GM23248 (cell line): ENCODE data around the gene CUL2. TPM values are rescaled to one million over a fixed set of nuclear protein-coding genes. Genes with fewer than 3 reads are reported as not detected.
A peak's percentile ranks its signal among the peaks of the same experiment; 100 is the strongest.

Source experiments
- DNase-seq: peaks from one replicate; pipeline ENCODE4 v3.0.0-alpha.2; 2015
- H2AFZ ChIP-seq: fragments of 200-600 bp; sonication (generic); 2 replicates; pipeline ENCODE4 v1.6.1; 2016; ENCODE audit warnings: antibody characterized with exemption
- H3F3A ChIP-seq: fragments of 200-600 bp; sonication (generic); 2 replicates; pipeline ENCODE4 v1.6.1; 2016; ENCODE audit warnings: mild to moderate bottlenecking, antibody characterized with exemption, mixed run types; ENCODE audit not compliant: insufficient read depth
- H3K27ac ChIP-seq: fragments of 200-600 bp; sonication (generic); 2 replicates; pipeline ENCODE4 v1.5.1; 2016; ENCODE audit warnings: mild to moderate bottlenecking
- H3K27me3 ChIP-seq: fragments of 200-600 bp; sonication (generic); replicated peaks from 2 replicates; pipeline ENCODE4 v1.6.1; 2016; ENCODE audit warnings: mild to moderate bottlenecking; ENCODE audit not compliant: insufficient read depth
- H3K36me3 ChIP-seq: fragments of 200-600 bp; sonication (generic); 2 replicates; pipeline ENCODE4 v1.6.1; 2016; ENCODE audit warnings: low read depth, mild to moderate bottlenecking
- H3K4me1 ChIP-seq: fragments of 200-600 bp; sonication (generic); 2 replicates; pipeline ENCODE4 v1.6.1; 2016; ENCODE audit warnings: mild to moderate bottlenecking; ENCODE audit not compliant: insufficient read depth
- H3K4me2 ChIP-seq: fragments of 200-600 bp; sonication (generic); one replicate; pipeline ENCODE4 v1.6.1; 2016; ENCODE audit warnings: mild to moderate bottlenecking; ENCODE audit not compliant: unreplicated experiment
- H3K4me3 ChIP-seq: fragments of 200-600 bp; sonication (generic); 2 replicates; pipeline ENCODE4 v1.5.1; 2016; ENCODE audit warnings: mild to moderate bottlenecking
- H3K79me2 ChIP-seq: fragments of 200-600 bp; sonication (generic); 2 replicates; pipeline ENCODE4 v1.6.1; 2016; ENCODE audit warnings: mild to moderate bottlenecking; ENCODE audit not compliant: insufficient read depth
- H3K9ac ChIP-seq: fragments of 200-600 bp; sonication (generic); 2 replicates; pipeline ENCODE4 v1.6.1; 2016; ENCODE audit warnings: mild to moderate bottlenecking
- H3K9me2 ChIP-seq: fragments of 200-600 bp; sonication (generic); 2 replicates; pipeline ENCODE4 v1.6.1; 2016; ENCODE audit warnings: mixed run types, mild to moderate bottlenecking, moderate library complexity; ENCODE audit not compliant: insufficient read depth
- H3K9me3 ChIP-seq: fragments of 200-600 bp; sonication (generic); one replicate; pipeline ENCODE4 v1.6.1; 2017; ENCODE audit warnings: low read depth
- H4K20me1 ChIP-seq: fragments of 200-600 bp; sonication (generic); 2 replicates; pipeline ENCODE4 v1.6.0; 2016; ENCODE audit not compliant: insufficient read depth
- EZH2 ChIP-seq: fragments of 200-600 bp; sonication (generic); IDR thresholded peaks from 2 replicates; pipeline ENCODE4 v1.6.1; 2018; ENCODE audit warnings: antibody characterized with exemption, mild to moderate bottlenecking; ENCODE audit not compliant: insufficient read depth, poor library complexity, severe bottlenecking
- EZH2phosphoT487 ChIP-seq: fragments of 200-600 bp; sonication (generic); IDR thresholded peaks from 2 replicates; pipeline ENCODE4 v1.6.1; 2018; ENCODE audit warnings: antibody characterized with exemption, moderate library complexity, mild to moderate bottlenecking, low read depth; ENCODE audit not compliant: insufficient read depth
- WGBS, 2 experiments: methylation state at CpG; one replicate each; pipeline ENCODE4 v1.1.6; 2015 to 2017; ENCODE audit warnings: low lambda C conversion rate in 2 of 2, low coverage in 1 of 2; ENCODE audit errors: missing lambda C conversion rate in 2 of 2; 5-methylcytosine and 5-hydroxymethylcytosine counted together
- in situ Hi-C: fragments of 300-500 bp; cut with MboI; formaldehyde crosslinking; loops from 2 replicates; pipeline ENCODE4 v1.15.0; 2020
- polyA plus RNA-seq: library from polyadenylated mRNA; unstranded; fragments of >200 nt; fragmentation: Nextera tagmentation; extraction: Ambion mirVana; gene quantifications from 2 replicates; pipeline ENCODE4 v1.2.1, GENCODE V29; 2016
- total RNA-seq: library from RNA; depleted of rRNA; stranded (reverse); fragments of >200 nt; shearing (Covaris generic); gene quantifications from 2 replicates; pipeline ENCODE4 v1.2.3, GENCODE V29; 2014

The CUL2 gene
- total and polyA plus RNA-seq, 2 experiments from 2014 or later, result 35.3 to 50.5 TPM

GRCh38 chr10:35004651-35005050, 85.5 kb downstream of the CUL2 start:
- no peak for TF ChIP-seq EZH2
- Histone ChIP-seq H3K36me3 (peaks cover 9% of the 10 kb centered on the region; the same call in 1 of the 2 replicates), H2AFZ (no peak overlapping the region), H3K4me2 (no peak overlapping the region), H3K4me1 (peaks cover 30% of the 10 kb centered on the region), H3K4me3 (no peak overlapping the region), H3K9me2 (no peaks in the 10 kb centered on the region), H3K79me2 (no peaks in the 10 kb centered on the region), H3K27me3 (no peaks in the 10 kb centered on the region), H3F3A (peaks cover 28% of the 10 kb centered on the region), H3K27ac (no peak overlapping the region), H3K9ac (no peak overlapping the region), H4K20me1 (no peaks in the 10 kb centered on the region), H3K9me3 (no peaks in the 10 kb centered on the region)
- peak; percentile 37 for DNase-seq
- 90 to 98% methylated on average over 3 of the region's 3 CpGs for WGBS, 2 experiments
- in situ Hi-C loops, result no loop called here

GRCh38 chr10:35003906-35004305, 86.2 kb downstream of the CUL2 start:
- H3K9me3 ChIP-seq, result no peaks in the 10 kb centered on the region
- H3K27me3 ChIP-seq, result no peaks in the 10 kb centered on the region
- no peak overlapping the region for H2AFZ ChIP-seq
- no peaks in the 10 kb centered on the region for H4K20me1 ChIP-seq
- no peak for TF ChIP-seq EZH2phosphoT487
- TF ChIP-seq EZH2, result no peak
- H3K4me1 ChIP-seq, result peaks cover 30% of the 10 kb centered on the region
- DNase-seq, result no peak
- H3K79me2 ChIP-seq, result no peaks in the 10 kb centered on the region
- 87 to 94% methylated on average over 4 of the region's 4 CpGs for WGBS, 2 experiments
- H3F3A ChIP-seq, result peaks cover 28% of the 10 kb centered on the region
- no peaks in the 10 kb centered on the region for H3K9me2 ChIP-seq
- in situ Hi-C loops, result no loop called here
- no peak overlapping the region for H3K9ac ChIP-seq
- H3K4me3 ChIP-seq, result no peak overlapping the region
- H3K36me3 ChIP-seq, result peaks cover 4% of the 10 kb centered on the region; the same call in 1 of the 2 replicates
- H3K4me2 ChIP-seq, result no peak overlapping the region
- H3K27ac ChIP-seq, result no peak overlapping the region

GRCh38 chr10:35000936-35001335, 89.2 kb downstream of the CUL2 start:
- no peaks in the 10 kb centered on the region for H3K9me3 ChIP-seq
- no peak overlapping the region for H3K9ac ChIP-seq
- no peak for DNase-seq
- H3K4me2 ChIP-seq, result no peak overlapping the region
- no peak overlapping the region for H3K4me3 ChIP-seq
- in situ Hi-C loops, result no loop called here
- no peaks in the 10 kb centered on the region for H3K27me3 ChIP-seq
- no peak overlapping the region for H2AFZ ChIP-seq
- no peaks in the 10 kb centered on the region for H3K79me2 ChIP-seq
- peaks cover 17% of the 10 kb centered on the region for H3K4me1 ChIP-seq
- 93 to 98% methylated on average over 4 of the region's 4 CpGs for WGBS, 2 experiments
- no peak for TF ChIP-seq EZH2phosphoT487
- no peak for TF ChIP-seq EZH2
- H4K20me1 ChIP-seq, result no peaks in the 10 kb centered on the region
- H3K27ac ChIP-seq, result no peak overlapping the region
- H3F3A ChIP-seq, result peaks cover 11% of the 10 kb centered on the region; the same call in 1 of the 2 replicates
- no peaks in the 10 kb centered on the region for H3K36me3 ChIP-seq
- H3K9me2 ChIP-seq, result no peaks in the 10 kb centered on the region

GRCh38 chr10:34999532-34999931, 90.6 kb downstream of the CUL2 start:
- Histone ChIP-seq H3K9ac (no peak overlapping the region), H3F3A (0 out of 2 replicates have a peak, but pooled peaks cover under 1% of the 10 kb centered on the region), H3K9me3 (no peaks in the 10 kb centered on the region), H3K79me2 (no peaks in the 10 kb centered on the region), H4K20me1 (no peaks in the 10 kb centered on the region), H3K9me2 (no peaks in the 10 kb centered on the region), H3K27ac (no peak overlapping the region), H2AFZ (no peak overlapping the region), H3K4me2 (no peak overlapping the region), H3K27me3 (no peaks in the 10 kb centered on the region), H3K4me1 (peaks cover 7% of the 10 kb centered on the region; the same call in 1 of the 2 replicates), H3K4me3 (no peak overlapping the region), H3K36me3 (no peaks in the 10 kb centered on the region)
- no peak for TF ChIP-seq EZH2phosphoT487
- TF ChIP-seq EZH2, result no peak
- 97 to 99% methylated on average over 5 of the region's 5 CpGs for WGBS, 2 experiments
- in situ Hi-C loops, result no loop called here
- no peak for DNase-seq

- Histone ChIP-seq H4K20me1 (no peaks in the 10 kb centered on the region), H3K9me2 (no peaks in the 10 kb centered on the region), H3K9ac (no peak overlapping the region), H3K9me3 (no peaks in the 10 kb centered on the region), H3K4me2 (no peak overlapping the region), H3K27me3 (no peaks in the 10 kb centered on the region), H3K27ac (no peak overlapping the region), H3K36me3 (no peaks in the 10 kb centered on the region), H3K79me2 (no peaks in the 10 kb centered on the region), H3K4me3 (no peak overlapping the region), H3K4me1 (peaks cover 5% of the 10 kb centered on the region; the same call in 1 of the 2 replicates), H3F3A (no peaks in the 10 kb centered on the region), H2AFZ (no peak overlapping the region)
- TF ChIP-seq EZH2, result no peak
- no peak for TF ChIP-seq EZH2phosphoT487
- WGBS, 2 experiments, result 95% methylated on average over 3 of the region's 3 CpGs
- no peak for DNase-seq
- in situ Hi-C loops, result no loop called here
Observed at GRCh38 chr10:34998940-34999339, 91.2 kb downstream of the CUL2 start.
